ENCODE measurements around the gene SCYGR1.

SCYGR1 gene

GRCh38 chr2:227340106-227340505 lies 47.6 kb downstream of the SCYGR1 start:
- TF ChIP-seq YY1 (IDR thresholded peaks at IDR 0.05; ENCODE audit: insufficient read depth, insufficient read length) (no peak), ZNF274 (IDR thresholded peaks at IDR 0.05; ENCODE audit: low read depth, low read length) (no peak), SUZ12 (IDR thresholded peaks at IDR 0.05; ENCODE audit: extremely low read depth, insufficient read depth, insufficient read length) (no peak)
- Histone ChIP-seq H3K9ac (ENCODE audit: insufficient read length, low read depth) (no peak overlapping the region), H3K9me3 (ENCODE audit: insufficient read depth, low read length) (no peaks in the 10 kb centered on the region), H3K4me1 (ENCODE audit: insufficient read depth, insufficient read length) (no peaks in the 10 kb centered on the region), H3K36me3 (ENCODE audit: insufficient read depth, insufficient read length, low read length) (peaks cover 53% of the 10 kb centered on the region), H3K4me3 (ENCODE audit: insufficient read length, low read depth) (no peak overlapping the region), H3K27me3 (ENCODE audit: insufficient read depth, insufficient read length) (no peaks in the 10 kb centered on the region)
- no peak for DNase-seq (ENCODE audit: low read depth, low spot score)

DNA sequence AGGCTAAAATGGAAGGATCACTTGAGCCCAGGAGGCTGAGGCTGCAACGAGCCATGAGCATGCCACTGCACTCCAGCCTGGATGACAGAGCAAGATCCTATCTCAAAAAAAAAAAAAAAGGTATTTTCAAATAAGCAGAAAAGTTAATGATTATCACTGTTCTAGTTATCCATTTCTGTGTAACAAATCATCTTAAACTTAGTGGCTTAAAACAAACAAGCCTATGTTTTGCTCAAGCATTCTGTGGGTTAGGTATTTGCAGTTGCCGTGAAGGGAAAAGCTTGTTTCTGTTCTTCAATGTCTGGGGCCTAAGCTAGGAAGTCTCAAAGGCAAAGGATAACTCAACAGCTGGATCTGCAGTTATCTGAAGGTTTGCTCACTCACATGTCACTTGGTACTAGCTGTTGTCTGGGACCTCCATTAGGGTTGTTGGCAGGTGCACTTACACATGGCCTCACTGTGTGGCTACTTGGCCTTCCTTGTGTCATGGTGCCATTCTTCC lies 48.6 kb downstream of the SCYGR1 start:
- H3K27me3 ChIP-seq (ENCODE audit: insufficient read depth, insufficient read length) = no peaks in the 10 kb centered on the region
- no peak for DNase-seq (ENCODE audit: low read depth, low spot score)
- H3K36me3 ChIP-seq (ENCODE audit: insufficient read depth, insufficient read length, low read length) = peaks cover 57% of the 10 kb centered on the region
- TF ChIP-seq SUZ12 (IDR thresholded peaks at IDR 0.05; ENCODE audit: extremely low read depth, insufficient read depth, insufficient read length) = no peak
- no peak for TF ChIP-seq YY1 (IDR thresholded peaks at IDR 0.05; ENCODE audit: insufficient read depth, insufficient read length)
- TF ChIP-seq ZNF274 (IDR thresholded peaks at IDR 0.05; ENCODE audit: low read depth, low read length) = no peak
- H3K4me1 ChIP-seq (ENCODE audit: insufficient read depth, insufficient read length) = no peaks in the 10 kb centered on the region
- no peak overlapping the region for H3K4me3 ChIP-seq (ENCODE audit: insufficient read length, low read depth)
- no peaks in the 10 kb centered on the region for H3K9me3 ChIP-seq (ENCODE audit: insufficient read depth, low read length)
- no peak overlapping the region for H3K9ac ChIP-seq (ENCODE audit: insufficient read length, low read depth)
